HG02763 (cell line): ENCODE data around the gene SV2C.

Source experiments
- ATAC-seq: cut with Tn5 transposase; IDR thresholded peaks from one replicate; pipeline ENCODE4 v1.9.1; 2021; ENCODE audit warnings: mild to moderate bottlenecking, moderate library complexity; ENCODE audit not compliant: unreplicated experiment

The SV2C gene

DNA sequence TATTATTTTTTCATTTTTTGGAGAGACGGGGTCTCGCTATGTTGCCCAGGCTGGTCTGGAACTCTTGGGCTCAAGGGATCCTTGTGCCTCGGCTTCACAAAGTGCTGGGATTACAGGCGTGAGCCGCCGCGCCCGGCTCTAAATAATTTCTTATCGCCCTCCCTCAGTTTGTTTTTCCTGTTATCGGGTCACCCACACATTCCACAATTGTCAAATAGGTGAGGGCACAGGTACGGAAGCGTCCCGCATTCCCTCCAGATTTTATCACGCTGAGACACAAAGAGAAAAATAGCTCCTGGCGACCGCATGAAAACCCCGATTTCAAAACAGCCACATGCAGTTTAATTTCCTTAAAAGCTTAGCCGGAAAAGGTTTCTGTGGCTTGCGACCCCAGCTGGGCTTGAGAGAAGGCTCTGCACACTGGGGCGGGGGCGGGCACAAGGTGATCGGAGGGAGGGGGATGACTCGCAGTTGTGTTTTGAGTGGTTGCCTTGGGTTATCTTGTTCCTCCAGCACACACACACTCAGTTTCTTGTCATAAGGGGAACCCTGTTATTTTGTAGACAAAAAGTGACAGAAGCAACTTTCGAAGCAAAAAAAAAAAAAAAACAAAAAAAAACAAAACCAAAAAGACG is 319.2 kb downstream of the SV2C start:
- ATAC-seq, result peak; percentile 39

DNA sequence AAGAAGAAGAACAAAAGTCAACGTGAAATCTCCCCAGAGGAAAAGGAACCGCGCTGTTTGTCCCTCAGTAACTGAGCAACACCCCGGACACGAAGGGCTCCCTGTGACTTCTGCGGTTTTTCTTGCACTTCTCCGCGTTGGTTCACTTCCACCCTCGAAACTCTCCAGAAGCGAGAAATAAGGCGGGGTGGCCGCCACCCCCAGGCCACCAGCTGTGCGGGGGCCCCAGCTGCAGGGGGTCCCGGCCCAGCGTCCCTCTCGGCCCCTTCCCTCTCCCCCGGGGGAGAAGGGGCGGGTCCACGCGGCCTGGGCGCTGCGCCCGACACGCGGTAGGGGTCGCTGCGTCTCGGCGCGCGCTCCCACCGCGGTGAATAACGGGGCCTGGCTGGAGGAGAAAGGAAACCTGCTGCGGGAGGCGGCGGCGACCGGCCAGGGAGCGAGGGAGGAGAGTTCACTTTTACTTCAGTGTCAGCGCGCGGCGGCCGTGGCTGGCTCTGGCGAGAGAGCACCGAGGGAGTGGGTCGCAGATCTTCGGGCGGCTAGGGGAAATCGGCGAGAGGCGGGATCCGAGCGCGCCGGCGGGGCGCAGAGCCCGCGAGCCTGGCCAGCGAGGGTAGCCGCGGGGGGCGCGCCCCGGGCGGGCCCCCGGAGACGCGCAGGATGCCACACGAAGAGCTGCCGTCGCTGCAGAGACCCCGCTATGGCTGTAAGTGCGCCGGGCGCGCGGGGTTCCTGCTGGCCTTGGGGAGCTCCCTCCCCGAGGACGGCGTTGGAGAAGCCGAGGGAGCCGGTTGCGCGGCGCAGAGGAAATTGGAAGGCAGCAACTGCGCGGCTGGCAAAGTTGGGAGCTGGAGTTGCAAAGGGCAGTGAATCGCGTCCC is 319.9 kb downstream of the SV2C start, which contains the start of gene IQGAP2:
Gene IQGAP2 (plus strand): TSS at position 400 of the 880 bp plus-strand sequence. CDS start 261 bp downstream, at position 661.
- ATAC-seq, result peak; percentile 52
